Measurements from ENCODE around the gene SLC8A1. TPM values are rescaled to one million over a fixed set of nuclear protein-coding genes. Genes with fewer than 3 reads are reported as not detected.

SLC8A1 gene
- total RNA-seq, 2 donors from 2014 or later = 0.66 to 7.8 TPM

DNA sequence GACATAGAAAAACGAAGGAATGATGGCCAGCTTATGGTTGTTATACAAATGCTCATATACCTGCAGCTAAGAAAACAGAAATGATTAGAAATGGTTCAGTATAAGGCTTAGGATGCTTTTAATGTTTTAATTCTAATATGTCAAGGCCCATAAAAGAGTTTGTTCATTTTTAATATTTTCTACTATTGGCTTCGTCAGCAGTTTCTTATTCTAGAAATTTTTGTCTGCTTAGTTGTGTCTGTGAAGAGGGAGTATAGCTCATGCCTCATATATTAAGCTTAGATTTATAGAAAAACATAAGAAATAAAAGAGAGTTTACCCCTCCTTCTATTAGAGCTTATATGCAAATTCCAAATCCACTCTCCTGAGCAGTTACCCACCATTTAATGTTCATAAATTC is 292.6 kb downstream of the SLC8A1 start:
- no peak for ATAC-seq
- no peaks in the 10 kb centered on the region for H3K36me3 ChIP-seq (replicated peaks in 1 of 2; ENCODE audit: insufficient read depth in 1 of 2, low read depth in 2 of 2)
- WGBS, 2 donors = 64 to 77% methylated on average over 2 of the region's 2 CpGs

DNA sequence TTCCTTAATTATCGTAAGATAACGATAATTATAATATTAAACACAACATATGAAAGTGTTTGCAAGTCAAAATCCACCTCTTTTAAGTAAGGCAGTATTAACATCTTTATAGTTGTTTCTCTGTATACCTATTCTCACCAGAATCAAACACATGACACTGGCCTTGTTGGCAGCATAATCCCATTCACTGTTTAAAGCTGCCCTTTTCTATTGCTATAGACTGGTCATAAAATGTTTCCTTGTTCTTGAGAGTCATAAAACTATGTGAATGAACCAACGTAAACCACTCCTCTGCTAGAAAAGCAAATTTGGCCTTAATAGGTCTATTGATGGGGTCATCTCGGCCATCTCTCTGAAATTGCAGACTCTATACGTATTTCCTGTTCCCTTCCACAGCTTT is 293.1 kb downstream of the SLC8A1 start:
- H3K9me3 ChIP-seq = no peaks in the 10 kb centered on the region
- no peaks in the 10 kb centered on the region for H3K4me1 ChIP-seq
- ATAC-seq (no peak), DNase-seq (no peak)
- H3K27me3 ChIP-seq = no peaks in the 10 kb centered on the region
- intact Hi-C loops (cut with DNase I) = no loop called here
- no peak overlapping the region for H3K27ac ChIP-seq
- no peak overlapping the region for H3K4me3 ChIP-seq
- no peaks in the 10 kb centered on the region for H3K36me3 ChIP-seq (replicated peaks in 1 of 2; ENCODE audit: insufficient read depth in 1 of 2, low read depth in 2 of 2)
- no peak for TF ChIP-seq POLR2A (IDR thresholded peaks at IDR 0.05)
- 77 to 80% methylated on average over 5 of the region's 5 CpGs for WGBS, 2 donors

More for the DNA sequence above, 292.6 kb downstream of the SLC8A1 start:
- Histone ChIP-seq H3K27me3 (no peaks in the 10 kb centered on the region), H3K4me3 (no peak overlapping the region), H3K4me1 (no peaks in the 10 kb centered on the region), H3K27ac (no peak overlapping the region), H3K9me3 (no peaks in the 10 kb centered on the region)
- TF ChIP-seq, protein P1, sequence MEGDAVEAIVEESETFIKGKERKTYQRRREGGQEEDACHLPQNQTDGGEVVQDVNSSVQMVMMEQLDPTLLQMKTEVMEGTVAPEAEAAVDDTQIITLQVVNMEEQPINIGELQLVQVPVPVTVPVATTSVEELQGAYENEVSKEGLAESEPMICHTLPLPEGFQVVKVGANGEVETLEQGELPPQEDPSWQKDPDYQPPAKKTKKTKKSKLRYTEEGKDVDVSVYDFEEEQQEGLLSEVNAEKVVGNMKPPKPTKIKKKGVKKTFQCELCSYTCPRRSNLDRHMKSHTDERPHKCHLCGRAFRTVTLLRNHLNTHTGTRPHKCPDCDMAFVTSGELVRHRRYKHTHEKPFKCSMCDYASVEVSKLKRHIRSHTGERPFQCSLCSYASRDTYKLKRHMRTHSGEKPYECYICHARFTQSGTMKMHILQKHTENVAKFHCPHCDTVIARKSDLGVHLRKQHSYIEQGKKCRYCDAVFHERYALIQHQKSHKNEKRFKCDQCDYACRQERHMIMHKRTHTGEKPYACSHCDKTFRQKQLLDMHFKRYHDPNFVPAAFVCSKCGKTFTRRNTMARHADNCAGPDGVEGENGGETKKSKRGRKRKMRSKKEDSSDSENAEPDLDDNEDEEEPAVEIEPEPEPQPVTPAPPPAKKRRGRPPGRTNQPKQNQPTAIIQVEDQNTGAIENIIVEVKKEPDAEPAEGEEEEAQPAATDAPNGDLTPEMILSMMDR (IDR thresholded peaks at IDR 0.05) = no peak
- TF ChIP-seq POLR2A (IDR thresholded peaks at IDR 0.05) = no peak
- intact Hi-C loops (cut with DNase I) = no loop called here
- no peak for DNase-seq

DNA sequence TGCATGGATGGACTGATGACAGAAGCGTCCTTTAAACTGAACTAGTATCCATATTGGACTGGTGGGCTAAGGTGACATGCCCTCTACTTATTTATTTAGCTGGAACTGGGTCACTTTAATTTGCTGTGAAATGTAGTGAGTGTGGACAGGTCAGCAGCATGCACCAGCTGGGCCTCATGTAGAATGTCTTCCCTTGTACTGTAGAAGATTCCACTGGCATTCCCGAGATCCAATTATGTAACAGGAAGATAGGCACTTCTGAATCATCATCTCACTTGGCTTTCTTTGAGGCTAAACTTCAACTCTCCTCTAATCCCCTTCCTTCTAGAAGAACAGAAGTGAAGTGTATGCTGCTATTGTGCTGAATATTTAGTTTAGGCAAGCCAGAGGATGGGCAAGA is 296.2 kb downstream of the SLC8A1 start:
- H3K9me3 ChIP-seq = no peaks in the 10 kb centered on the region
- no peak for DNase-seq
- H3K4me3 ChIP-seq = no peak overlapping the region
- H3K36me3 ChIP-seq (replicated peaks in 1 of 2; ENCODE audit: insufficient read depth in 1 of 2, low read depth in 2 of 2) = no peaks in the 10 kb centered on the region
- TF ChIP-seq, protein P1 (IDR thresholded peaks at IDR 0.05) = no peak
- no peak for TF ChIP-seq POLR2A (IDR thresholded peaks at IDR 0.05)
- no peak for ATAC-seq
- H3K27me3 ChIP-seq = no peaks in the 10 kb centered on the region
- intact Hi-C loops (cut with DNase I) = no loop called here
- 72 to 82% methylated on average over 2 of the region's 2 CpGs for WGBS, 2 donors
- H3K27ac ChIP-seq = no peak overlapping the region
- no peaks in the 10 kb centered on the region for H3K4me1 ChIP-seq

DNA sequence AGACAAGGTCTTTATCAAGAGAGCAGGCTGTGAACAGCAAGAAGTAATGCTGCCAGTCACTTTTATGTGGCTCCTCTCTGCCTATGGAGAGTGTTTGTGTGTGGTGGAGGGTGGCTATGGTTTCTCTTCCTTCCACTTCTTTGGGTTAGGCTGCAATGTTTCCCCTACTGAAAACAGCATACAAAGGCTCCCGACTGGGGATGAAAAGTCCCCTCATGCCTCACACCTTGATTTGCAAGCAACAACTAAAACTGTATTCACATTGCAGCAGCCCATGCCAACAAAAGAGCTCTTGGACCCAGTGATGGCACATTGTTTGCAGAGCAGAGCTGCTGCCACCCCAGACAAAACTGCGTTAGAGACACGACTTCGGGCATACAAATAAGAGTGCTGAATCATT is 301.6 kb downstream of the SLC8A1 start:
- no peaks in the 10 kb centered on the region for H3K36me3 ChIP-seq (replicated peaks in 1 of 2; ENCODE audit: insufficient read depth in 1 of 2, low read depth in 2 of 2)
- no peaks in the 10 kb centered on the region for H3K4me1 ChIP-seq
- no peak overlapping the region for H3K4me3 ChIP-seq
- no peaks in the 10 kb centered on the region for H3K9me3 ChIP-seq
- DNase-seq = no peak
- no peaks in the 10 kb centered on the region for H3K27me3 ChIP-seq
- no peak for TF ChIP-seq POLR2A (IDR thresholded peaks at IDR 0.05)
- TF ChIP-seq, protein P1 (IDR thresholded peaks at IDR 0.05) = no peak
- H3K27ac ChIP-seq = no peak overlapping the region
- WGBS, 2 donors = 69 to 82% methylated on average over 4 of the region's 4 CpGs
- intact Hi-C loops (cut with DNase I) = no loop called here
- ATAC-seq = no peak

DNA sequence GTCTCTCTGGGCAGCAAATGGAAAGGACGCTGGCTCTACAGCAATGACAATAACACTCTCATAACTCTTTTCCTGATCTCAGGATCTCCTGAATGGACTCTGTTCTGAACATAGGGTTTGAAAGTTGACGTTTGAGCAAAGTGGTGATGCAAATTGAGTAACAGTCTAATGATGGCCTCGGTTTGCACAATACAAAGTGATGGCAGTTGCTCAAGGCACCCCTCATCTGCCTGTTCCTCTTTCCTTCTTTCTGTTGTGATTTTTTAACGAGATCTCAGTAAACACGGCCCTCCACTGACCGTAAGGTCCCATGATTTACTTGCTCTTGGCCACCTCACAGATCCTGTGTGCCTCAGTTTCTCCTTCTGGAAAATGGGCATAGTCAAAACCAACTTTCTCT is 303.6 kb downstream of the SLC8A1 start:
- Histone ChIP-seq H3K27me3 (no peaks in the 10 kb centered on the region), H3K4me3 (no peak overlapping the region), H3K36me3 (replicated peaks in 1 of 2; ENCODE audit: insufficient read depth in 1 of 2, low read depth in 2 of 2) (no peaks in the 10 kb centered on the region), H3K9me3 (no peaks in the 10 kb centered on the region), H3K27ac (no peak overlapping the region), H3K4me1 (no peaks in the 10 kb centered on the region)
- intact Hi-C loops (cut with DNase I) = no loop called here
- TF ChIP-seq POLR2A (IDR thresholded peaks at IDR 0.05) = no peak
- TF ChIP-seq, protein P1 (IDR thresholded peaks at IDR 0.05) = no peak
- ATAC-seq (no peak), DNase-seq (peak in 1 of 4 donors; percentile 4)
- 58 to 75% methylated on average over 6 of the region's 6 CpGs for WGBS, 2 donors
